BJ (cell line): ENCODE data around the gene WDR81. TPM values are rescaled to one million over a fixed set of nuclear protein-coding genes. Genes with fewer than 3 reads are reported as not detected.
A peak's percentile ranks its signal among the peaks of the same experiment; 100 is the strongest.

Experiments
- CTCF ChIA-PET: fragments of 350-600 bp; formaldehyde crosslinking; extraction: SDS; loops from one replicate; lab custom pipeline; 2021; ENCODE audit warnings: antibody characterized with exemption, inconsistent platforms; lab: Yijun Ruan, JAX
- POLR2A ChIA-PET: fragments of 300-600 bp; sonication (Branson Sonifier 250); formaldehyde crosslinking; extraction: SDS; loops from one replicate; lab custom pipeline; 2021; ENCODE audit warnings: antibody characterized with exemption; lab: Charles Lee
- DNase-seq: peaks from one replicate; pipeline ENCODE4 v3.0.0-alpha.2; 2011; ENCODE audit warnings: low read depth
- H3K27me3 ChIP-seq: 2 replicates; pipeline ENCODE4 v1.6.0; 2011; ENCODE audit warnings: low read length; ENCODE audit not compliant: control insufficient read depth, insufficient read depth
- H3K36me3 ChIP-seq: 2 replicates; pipeline ENCODE4 v1.5.1; 2011; ENCODE audit warnings: low read length; ENCODE audit not compliant: control insufficient read depth, insufficient read depth
- H3K4me3 ChIP-seq: 2 replicates; pipeline ENCODE4 v1.5.1; 2011; ENCODE audit warnings: low read depth, mild to moderate bottlenecking, control low read depth, low read length
- polyA plus RNA-seq: library from polyadenylated mRNA; depleted of rRNA; stranded (reverse); fragments of >200 nt; gene quantifications from 2 replicates; pipeline ENCODE4 v1.2.3, GENCODE V29; 2011
- TF ChIP-seq, protein P1 (sequence below): IDR thresholded peaks from 2 replicates; pipeline ENCODE4 v1.5.1; 2011; ENCODE audit warnings: low read depth, mild to moderate bottlenecking, control low read depth, inconsistent platforms, low read length, moderate library complexity; ENCODE audit not compliant: insufficient read depth

Gene WDR81
- polyA plus RNA-seq, 1 experiment = 4.8 TPM

DNA sequence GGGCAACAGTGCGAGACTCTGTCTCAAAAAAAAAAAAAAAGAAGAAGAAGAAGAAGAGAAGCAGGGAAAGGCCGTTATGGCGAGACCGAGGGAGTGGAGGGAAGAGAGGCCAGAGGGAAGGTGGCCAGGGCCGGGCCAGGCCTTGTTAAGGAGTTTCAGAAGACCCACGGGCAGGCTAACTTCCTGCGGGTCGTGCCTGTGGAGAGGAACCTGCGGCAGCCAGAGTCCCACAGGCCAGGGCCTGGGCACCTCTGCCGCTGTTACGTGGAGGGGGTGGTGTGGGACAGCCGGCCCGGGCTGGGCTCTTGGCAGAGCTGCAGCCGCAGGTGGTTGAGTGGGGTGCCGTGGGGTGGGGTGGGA is 5.4 kb downstream of the WDR81 start:
- CTCF ChIA-PET = interaction anchor here (0.6 to 2.8 kb wide), 2 partner anchors 9 to 17 kb away, joined by 3 to 18 read pairs; no protein-coding TSS in a partner anchor
- POLR2A ChIA-PET = interaction anchor here (0.5 kb wide), 1 partner anchor 9 kb away, joined by 4 read pairs; no protein-coding TSS in a partner anchor
- TF ChIP-seq, protein P1, sequence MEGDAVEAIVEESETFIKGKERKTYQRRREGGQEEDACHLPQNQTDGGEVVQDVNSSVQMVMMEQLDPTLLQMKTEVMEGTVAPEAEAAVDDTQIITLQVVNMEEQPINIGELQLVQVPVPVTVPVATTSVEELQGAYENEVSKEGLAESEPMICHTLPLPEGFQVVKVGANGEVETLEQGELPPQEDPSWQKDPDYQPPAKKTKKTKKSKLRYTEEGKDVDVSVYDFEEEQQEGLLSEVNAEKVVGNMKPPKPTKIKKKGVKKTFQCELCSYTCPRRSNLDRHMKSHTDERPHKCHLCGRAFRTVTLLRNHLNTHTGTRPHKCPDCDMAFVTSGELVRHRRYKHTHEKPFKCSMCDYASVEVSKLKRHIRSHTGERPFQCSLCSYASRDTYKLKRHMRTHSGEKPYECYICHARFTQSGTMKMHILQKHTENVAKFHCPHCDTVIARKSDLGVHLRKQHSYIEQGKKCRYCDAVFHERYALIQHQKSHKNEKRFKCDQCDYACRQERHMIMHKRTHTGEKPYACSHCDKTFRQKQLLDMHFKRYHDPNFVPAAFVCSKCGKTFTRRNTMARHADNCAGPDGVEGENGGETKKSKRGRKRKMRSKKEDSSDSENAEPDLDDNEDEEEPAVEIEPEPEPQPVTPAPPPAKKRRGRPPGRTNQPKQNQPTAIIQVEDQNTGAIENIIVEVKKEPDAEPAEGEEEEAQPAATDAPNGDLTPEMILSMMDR = no peak
- DNase-seq = no peak
- Histone ChIP-seq H3K4me3 (no peak overlapping the region), H3K27me3 (no peaks in the 10 kb centered on the region), H3K36me3 (peaks cover 25% of the 10 kb centered on the region)

DNA sequence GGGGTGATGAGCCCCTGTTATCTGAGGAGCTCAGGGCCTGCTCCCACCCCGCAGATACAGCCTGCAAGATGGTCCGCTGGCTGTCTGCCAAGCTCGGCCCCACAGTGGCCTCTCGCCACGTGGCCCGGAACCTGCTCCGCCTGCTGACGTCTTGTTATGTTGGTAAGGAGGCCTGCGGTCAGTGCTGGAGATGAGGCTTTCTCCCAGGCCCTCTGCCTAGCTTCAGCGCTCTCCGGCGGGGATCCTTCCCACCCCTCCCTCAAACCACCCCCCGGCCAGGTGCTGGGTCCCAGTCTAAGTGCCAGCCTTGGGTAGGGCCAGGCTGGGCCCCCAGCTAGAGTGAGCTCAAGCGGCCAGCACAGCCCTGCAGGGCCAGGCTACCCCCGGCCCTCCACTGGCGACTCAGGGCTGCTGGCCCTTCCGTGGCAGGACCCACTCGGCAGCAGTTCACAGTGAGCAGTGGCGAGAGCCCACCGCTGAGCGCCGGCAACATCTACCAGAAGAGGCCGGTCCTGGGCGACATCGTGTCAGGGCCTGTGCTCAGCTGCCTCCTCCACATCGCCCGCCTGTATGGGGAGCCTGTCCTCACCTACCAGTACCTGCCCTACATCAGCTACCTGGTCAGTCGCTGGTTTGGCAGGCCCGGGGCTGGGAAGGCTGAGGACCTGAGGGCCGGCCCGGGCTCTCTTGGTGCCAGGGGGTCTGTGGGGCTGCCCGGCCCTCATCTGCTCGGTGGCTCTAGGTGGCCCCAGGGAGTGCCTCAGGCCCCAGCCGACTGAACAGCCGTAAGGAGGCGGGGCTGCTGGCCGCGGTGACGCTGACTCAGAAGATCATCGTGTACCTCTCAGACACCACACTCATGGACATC is 6.1 kb downstream of the WDR81 start:
- peak; percentile 28 for DNase-seq
- no peaks in the 10 kb centered on the region for H3K27me3 ChIP-seq
- CTCF ChIA-PET = interaction anchor here (1.6 to 2.8 kb wide), 2 partner anchors 10 to 61 kb away, joined by 3 to 18 read pairs; no protein-coding TSS in a partner anchor

DNA sequence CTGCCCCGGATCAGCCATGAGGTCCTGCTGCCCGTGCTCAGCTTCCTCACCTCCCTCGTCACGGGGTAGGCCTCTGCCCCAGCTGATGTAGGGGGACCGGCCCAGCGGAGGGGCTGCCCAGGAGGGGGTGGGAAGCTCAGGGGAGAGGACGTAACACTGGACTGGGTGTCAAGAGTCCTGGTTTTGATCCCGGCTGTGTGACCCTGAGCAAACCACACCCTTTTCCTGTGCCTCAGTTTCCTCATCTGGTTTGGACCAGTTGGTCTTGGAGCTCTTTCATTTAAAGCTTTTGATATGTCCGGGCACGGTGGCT is 6.6 kb downstream of the WDR81 start:
- ChIA-PET CTCF (interaction anchor here (1.6 to 2.8 kb wide), 2 partner anchors 10 to 62 kb away, joined by 3 to 18 read pairs; no protein-coding TSS in a partner anchor), POLR2A (no interaction called here)
- Histone ChIP-seq H3K4me3 (no peak overlapping the region), H3K27me3 (no peaks in the 10 kb centered on the region), H3K36me3 (peaks cover 22% of the 10 kb centered on the region)
- DNase-seq = no peak
- TF ChIP-seq, protein P1 = no peak

More for the DNA sequence above, 6.1 kb downstream of the WDR81 start:
- TF ChIP-seq, protein P1 = no peak
- Histone ChIP-seq H3K36me3 (peaks cover 25% of the 10 kb centered on the region), H3K4me3 (no peak overlapping the region)
- POLR2A ChIA-PET = interaction anchor here (0.5 kb wide), 1 partner anchor 10 kb away, joined by 4 read pairs; no protein-coding TSS in a partner anchor

DNA sequence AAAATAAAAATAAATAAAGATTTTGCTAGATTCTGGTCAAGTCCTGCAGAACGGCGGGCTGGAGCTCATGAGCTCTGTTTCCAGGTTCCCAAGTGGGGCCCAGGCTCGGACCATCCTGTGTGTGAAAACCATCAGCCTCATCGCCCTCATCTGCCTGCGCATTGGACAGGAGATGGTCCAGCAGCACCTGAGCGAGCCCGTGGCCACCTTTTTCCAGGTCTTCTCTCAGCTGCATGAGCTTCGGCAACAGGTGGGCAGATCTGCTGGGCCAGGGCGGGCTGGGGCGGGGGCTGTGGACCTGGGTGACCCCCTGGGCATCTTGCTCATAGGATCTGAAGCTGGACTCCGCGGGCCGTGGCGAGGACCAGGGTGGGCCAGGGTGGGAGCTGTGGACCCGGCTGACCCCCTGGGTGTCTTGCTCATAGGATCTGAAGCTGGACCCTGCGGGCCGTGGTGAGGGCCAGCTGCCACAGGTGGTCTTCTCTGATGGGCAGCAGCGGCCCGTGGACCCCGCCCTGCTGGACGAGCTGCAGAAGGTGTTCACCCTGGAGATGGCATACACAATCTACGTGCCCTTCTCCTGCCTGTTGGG is 7.8 kb downstream of the WDR81 start:
- Histone ChIP-seq H3K36me3 (peaks cover 19% of the 10 kb centered on the region), H3K27me3 (no peaks in the 10 kb centered on the region), H3K4me3 (no peak overlapping the region)
- POLR2A ChIA-PET = no interaction called here
- CTCF ChIA-PET = interaction anchor here (0.9 to 2.8 kb wide), 4 partner anchors 11 to 52 kb away, joined by 3 to 18 read pairs (median 6); no protein-coding TSS in a partner anchor
- no peak for DNase-seq
- TF ChIP-seq, protein P1 = no peak

DNA sequence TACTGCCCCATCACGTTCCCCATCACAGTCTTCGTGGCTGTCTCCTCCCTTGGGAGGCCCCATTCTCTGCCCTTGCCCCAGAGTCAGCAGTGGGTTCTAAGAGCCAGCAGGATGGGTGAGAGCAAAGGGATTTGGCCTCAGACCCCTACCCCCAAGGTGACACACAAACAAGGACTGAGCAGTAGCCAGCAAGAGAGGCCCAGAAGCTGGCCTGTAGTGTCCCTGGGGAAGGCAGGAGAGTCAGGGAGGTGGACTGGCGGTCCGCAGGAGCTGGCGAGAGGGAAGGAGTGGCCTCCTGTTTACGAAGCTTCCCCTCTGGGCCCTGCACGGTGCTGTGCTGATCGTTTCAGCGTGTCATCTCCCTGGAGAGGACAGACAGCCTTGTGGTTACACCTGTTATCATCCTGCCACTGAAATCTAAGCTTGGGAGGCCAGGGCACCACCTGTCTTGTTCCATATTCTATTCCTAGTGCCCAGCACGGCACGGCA is 8.4 kb downstream of the WDR81 start:
- Histone ChIP-seq H3K4me3 (no peak overlapping the region), H3K36me3 (peaks cover 23% of the 10 kb centered on the region), H3K27me3 (no peaks in the 10 kb centered on the region)
- TF ChIP-seq, protein P1 = no peak
- CTCF ChIA-PET = interaction anchor here (0.9 to 1.8 kb wide), 2 partner anchors 11 to 51 kb away, joined by 5 to 6 read pairs; no protein-coding TSS in a partner anchor
- no peak for DNase-seq
- POLR2A ChIA-PET = no interaction called here
